Muscle layer of colon (tissue), 2 donors: ENCODE measurements around the gene EXOC7.

Source experiments
- H3K27ac ChIP-seq: one replicate; pipeline ENCODE4 v1.7.0; 2013; ENCODE audit warnings: low read depth, mild to moderate bottlenecking, low read length, moderate library complexity
- H3K27me3 ChIP-seq, 2 donors: one replicate each; pipeline ENCODE4 v1.7.0; 2013; ENCODE audit warnings: low read length in 2 of 2, mild to moderate bottlenecking in 2 of 2; ENCODE audit not compliant: insufficient read depth in 2 of 2, control insufficient read depth in 1 of 2
- H3K36me3 ChIP-seq: one replicate; pipeline ENCODE4 v1.7.0; 2013; ENCODE audit warnings: mild to moderate bottlenecking, low read length; ENCODE audit not compliant: insufficient read depth
- H3K4me1 ChIP-seq: one replicate; pipeline ENCODE4 v1.7.0; 2013; ENCODE audit warnings: mild to moderate bottlenecking, low read length; ENCODE audit not compliant: insufficient read depth
- H3K4me3 ChIP-seq, 2 donors: one replicate each; pipeline ENCODE4 v1.7.0; 2013; ENCODE audit warnings: low read length in 2 of 2, low read depth in 1 of 2, mild to moderate bottlenecking in 1 of 2, moderate library complexity in 1 of 2
- H3K9ac ChIP-seq: one replicate; pipeline ENCODE4 v1.7.0; 2013; ENCODE audit warnings: low read length
- H3K9me3 ChIP-seq: one replicate; pipeline ENCODE4 v1.7.0; 2013; ENCODE audit warnings: mild to moderate bottlenecking, low read length
- donor health status: abdominal sarcoma.
- donor health status: Adenocarcinoma of cecum.

The EXOC7 gene

DNA sequence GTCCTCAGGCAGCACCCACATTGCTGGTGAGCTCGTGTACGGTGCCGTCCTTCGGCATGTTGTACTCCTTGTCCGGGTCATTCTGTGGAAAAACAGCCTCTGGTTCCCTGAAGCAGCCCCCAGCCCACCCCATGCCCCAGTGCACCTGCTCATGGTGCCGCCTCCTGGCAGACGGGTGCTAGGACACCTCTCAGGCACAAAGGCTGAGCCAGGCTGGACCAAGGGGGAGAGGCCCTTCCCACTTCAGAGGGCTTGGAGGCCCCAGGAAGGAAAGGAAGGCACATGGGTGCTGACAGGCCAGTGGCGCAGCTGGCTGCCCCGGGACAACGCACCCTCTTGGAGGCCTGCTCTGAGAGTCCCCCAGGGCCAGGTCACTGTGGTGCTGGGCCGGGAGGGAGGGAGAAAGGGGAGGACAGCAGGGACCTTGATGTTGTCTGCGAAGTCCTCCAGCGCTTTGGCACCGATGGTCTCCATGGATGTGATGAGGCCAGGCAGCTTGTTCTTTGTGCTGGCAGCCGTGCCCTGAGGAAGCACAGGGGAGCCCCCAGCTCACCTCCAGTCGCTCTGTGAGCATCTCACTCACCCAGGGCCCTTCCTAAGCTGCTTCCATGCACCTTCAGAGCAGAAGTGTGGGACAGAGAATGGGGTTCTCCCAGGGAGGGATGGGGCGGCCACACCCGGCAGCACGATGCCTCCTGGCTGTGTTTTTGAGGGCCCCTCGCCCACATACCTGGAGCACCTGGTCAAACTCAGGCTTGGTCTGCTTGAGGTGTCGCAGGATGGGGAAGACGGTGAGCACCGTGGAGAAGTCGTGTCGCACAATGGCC lies 15.3 kb downstream of the EXOC7 start:
- Histone ChIP-seq H3K36me3 (peaks cover 95% of the 10 kb centered on the region), H3K9me3 (no peaks in the 10 kb centered on the region), H3K27me3 (no peaks in the 10 kb centered on the region)

DNA sequence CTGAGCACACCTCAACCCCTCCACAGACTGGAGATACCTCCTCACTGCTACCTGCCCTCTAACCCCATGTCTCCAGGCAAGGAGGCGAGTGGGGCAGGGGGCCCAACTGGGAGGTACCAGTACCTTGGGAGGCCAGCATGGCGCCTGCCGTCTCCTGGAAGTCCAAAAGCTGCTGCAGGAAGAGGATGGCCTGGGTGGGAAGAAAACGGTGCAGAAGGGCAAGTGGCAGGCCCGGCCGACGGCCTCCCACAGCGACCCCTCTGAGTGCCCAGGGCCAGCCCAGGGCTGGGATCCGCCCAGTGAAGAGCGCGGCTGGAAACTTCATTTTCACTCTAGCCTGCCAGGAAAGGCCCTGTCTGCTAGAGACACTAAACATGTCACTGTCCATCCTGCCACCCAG lies 16.1 kb downstream of the EXOC7 start:
- Histone ChIP-seq H3K4me3 (no peak overlapping the region), H3K27me3 (no peaks in the 10 kb centered on the region), H3K27ac (no peak overlapping the region), H3K9ac (no peak overlapping the region), H3K4me1 (no peaks in the 10 kb centered on the region), H3K36me3 (peaks cover 92% of the 10 kb centered on the region), H3K9me3 (no peaks in the 10 kb centered on the region)

More for the DNA sequence above, 15.3 kb downstream of the EXOC7 start:
- Histone ChIP-seq H3K9ac (no peak overlapping the region), H3K4me3 (no peak overlapping the region), H3K27ac (no peak overlapping the region), H3K4me1 (no peaks in the 10 kb centered on the region)

DNA sequence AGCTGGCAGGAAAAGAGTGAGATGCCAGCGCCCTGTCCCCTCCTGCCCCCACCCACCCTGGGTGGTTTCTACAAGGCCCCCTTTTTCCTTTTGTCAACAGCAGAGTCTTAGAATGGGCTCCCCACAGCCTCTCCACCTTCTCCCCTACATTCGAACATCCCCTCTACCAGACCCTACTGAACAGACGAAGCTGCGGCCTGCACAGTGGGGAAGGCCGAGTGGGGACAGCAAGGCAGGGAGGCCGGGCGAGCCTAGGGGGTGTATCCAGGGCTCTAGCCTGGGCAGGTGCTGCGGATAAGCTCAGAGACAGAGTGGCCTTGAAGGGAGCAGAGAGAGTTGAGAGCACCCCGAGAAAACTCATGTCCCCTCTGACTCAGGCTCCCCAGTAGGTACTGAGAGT lies 17.2 kb downstream of the EXOC7 start:
- H3K36me3 ChIP-seq, result peaks cover 84% of the 10 kb centered on the region
- H3K9me3 ChIP-seq, result no peaks in the 10 kb centered on the region
- H3K27me3 ChIP-seq, result no peaks in the 10 kb centered on the region
- no peaks in the 10 kb centered on the region for H3K4me1 ChIP-seq
- no peak overlapping the region for H3K27ac ChIP-seq
- no peak overlapping the region for H3K4me3 ChIP-seq
- H3K9ac ChIP-seq, result no peak overlapping the region

GRCh38 chr17:76085731-76086366 lies 17.7 kb downstream of the EXOC7 start:
- H3K4me1 ChIP-seq, result no peaks in the 10 kb centered on the region
- no peaks in the 10 kb centered on the region for H3K27me3 ChIP-seq
- peaks cover 79% of the 10 kb centered on the region for H3K36me3 ChIP-seq
- no peak overlapping the region for H3K27ac ChIP-seq
- no peaks in the 10 kb centered on the region for H3K9me3 ChIP-seq
- H3K4me3 ChIP-seq, result no peak overlapping the region
- no peak overlapping the region for H3K9ac ChIP-seq

- Histone ChIP-seq H3K4me1 (peaks cover 2% of the 10 kb centered on the region), H3K36me3 (peaks cover 74% of the 10 kb centered on the region), H3K9ac (no peak overlapping the region), H3K9me3 (no peaks in the 10 kb centered on the region), H3K27me3 (peaks cover 0 to under 1% of the 10 kb centered on the region in 2 donors), H3K27ac (no peak overlapping the region), H3K4me3 (no peak overlapping the region)
These were observed 18.4 kb downstream of the EXOC7 start for GRCh38 chr17:76085066-76085730.

GRCh38 chr17:76083536-76084182 lies 19.9 kb downstream of the EXOC7 start:
- Histone ChIP-seq H3K9ac (no peak overlapping the region), H3K4me1 (peaks cover 14% of the 10 kb centered on the region), H3K27ac (no peak overlapping the region), H3K9me3 (no peaks in the 10 kb centered on the region), H3K27me3 (peaks cover 7 to 15% of the 10 kb centered on the region in 2 donors), H3K4me3 (no peak overlapping the region), H3K36me3 (peaks cover 59% of the 10 kb centered on the region)

DNA sequence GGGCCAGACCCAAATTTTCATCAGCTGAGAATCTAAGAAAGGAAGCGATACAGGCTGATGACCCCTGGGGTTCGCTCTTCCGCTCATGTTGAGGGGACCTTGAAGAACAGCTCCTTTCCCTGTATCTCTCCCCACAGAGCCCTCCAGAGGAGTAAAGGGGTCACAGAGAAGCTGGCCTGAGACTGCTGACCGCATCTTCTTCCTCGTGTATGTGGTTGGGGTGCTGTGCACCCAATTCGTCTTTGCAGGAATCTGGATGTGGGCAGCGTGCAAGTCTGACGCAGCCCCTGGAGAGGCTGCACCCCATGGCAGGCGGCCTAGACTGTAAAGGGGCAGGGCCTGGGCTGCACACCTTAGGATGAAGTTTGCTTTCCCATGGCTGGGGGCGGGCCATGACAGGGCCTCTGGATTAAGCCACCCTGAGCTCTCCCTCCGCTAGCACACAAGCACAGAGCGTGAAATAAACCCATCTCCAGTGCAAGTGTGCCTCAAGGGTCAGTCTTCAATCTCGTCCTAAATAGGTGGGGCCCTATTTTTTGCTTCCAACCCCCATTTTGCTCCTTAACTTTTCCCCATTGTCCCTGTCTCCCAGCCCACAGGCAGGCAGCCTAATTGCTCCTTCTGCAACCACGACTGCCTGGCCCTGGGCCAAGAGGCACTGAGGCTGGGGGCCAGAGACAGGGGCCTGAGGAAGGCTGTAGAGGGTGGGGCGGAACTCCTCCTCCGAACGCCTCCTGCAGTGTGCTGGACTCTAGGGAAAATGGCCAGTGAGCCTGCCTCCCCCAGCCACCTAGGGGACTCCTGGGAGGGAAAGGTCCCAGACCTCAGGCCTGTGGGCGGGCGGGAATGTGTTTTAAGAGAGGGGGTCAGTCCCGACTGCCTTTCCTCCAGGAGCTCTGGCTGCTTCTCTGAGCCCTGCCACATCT lies 21.0 kb downstream of the EXOC7 start:
- no peaks in the 10 kb centered on the region for H3K9me3 ChIP-seq
- peaks cover 17 to 26% of the 10 kb centered on the region in 2 donors for H3K27me3 ChIP-seq
- no peak overlapping the region for H3K27ac ChIP-seq
- peaks cover 48% of the 10 kb centered on the region for H3K36me3 ChIP-seq
- no peak overlapping the region for H3K9ac ChIP-seq
- H3K4me3 ChIP-seq, result no peak overlapping the region
- peaks cover 14% of the 10 kb centered on the region for H3K4me1 ChIP-seq

DNA sequence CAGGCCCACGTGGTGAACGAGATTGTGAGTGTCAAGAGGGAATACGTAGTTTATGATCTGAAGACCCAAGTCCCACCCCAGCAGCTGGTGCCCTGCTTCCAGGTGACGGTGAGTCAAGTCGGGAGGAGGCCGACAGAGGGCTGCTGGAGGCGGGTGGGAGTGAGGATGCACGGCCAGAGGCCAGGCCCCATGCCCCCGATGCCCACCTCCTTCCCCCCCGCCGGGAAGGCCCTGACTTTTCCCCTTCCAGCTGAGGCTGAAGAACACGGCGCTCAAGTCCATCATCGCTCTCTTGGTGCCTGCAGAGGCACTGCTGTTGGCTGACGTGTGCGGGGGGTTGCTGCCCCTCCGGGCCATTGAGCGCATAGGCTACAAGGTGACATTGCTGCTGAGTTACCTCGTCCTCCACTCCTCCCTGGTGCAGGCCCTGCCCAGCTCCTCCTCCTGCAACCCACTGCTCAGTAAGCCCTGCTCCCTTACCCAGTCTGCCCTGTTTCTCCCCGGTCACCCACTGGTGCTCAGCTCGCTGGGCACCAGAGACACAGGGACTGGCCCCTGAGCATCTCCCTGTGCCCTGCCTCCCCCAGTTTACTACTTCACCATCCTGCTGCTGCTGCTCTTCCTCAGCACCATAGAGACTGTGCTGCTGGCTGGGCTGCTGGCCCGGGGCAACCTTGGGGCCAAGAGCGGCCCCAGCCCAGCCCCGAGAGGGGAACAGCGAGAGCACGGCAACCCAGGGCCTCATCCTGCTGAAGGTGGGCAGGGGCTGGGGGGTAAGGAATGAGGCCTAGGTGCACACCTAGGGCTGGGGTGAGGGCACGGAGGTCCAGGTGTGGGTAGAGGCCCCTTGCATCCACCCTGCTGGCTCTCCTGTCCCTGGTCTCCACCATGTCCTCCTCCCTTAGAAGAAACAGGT lies 22.0 kb downstream of the EXOC7 start:
- H3K27me3 ChIP-seq, result peaks cover 26 to 36% of the 10 kb centered on the region in 2 donors
- H3K27ac ChIP-seq, result no peak overlapping the region
- H3K4me3 ChIP-seq, result no peak overlapping the region
- no peaks in the 10 kb centered on the region for H3K9me3 ChIP-seq
- no peak overlapping the region for H3K9ac ChIP-seq
- peaks cover 38% of the 10 kb centered on the region for H3K36me3 ChIP-seq
- H3K4me1 ChIP-seq, result peaks cover 14% of the 10 kb centered on the region

- Histone ChIP-seq H3K27me3 (peaks cover 33 to 44% of the 10 kb centered on the region in 2 donors), H3K4me3 (no peak overlapping the region), H3K27ac (no peak overlapping the region), H3K4me1 (peaks cover 19% of the 10 kb centered on the region), H3K36me3 (peaks cover 30% of the 10 kb centered on the region), H3K9me3 (no peaks in the 10 kb centered on the region), H3K9ac (no peak overlapping the region)
These were observed 22.8 kb downstream of the EXOC7 start for GRCh38 chr17:76080768-76081287.
